GM12865 (cell line): ENCODE measurements around the gene TMEM131.

Experiments
- DNase-seq: peaks from one replicate; pipeline ENCODE4 v3.0.0; 2010; ENCODE audit warnings: low read depth
- H3K4me3 ChIP-seq: 2 replicates; pipeline ENCODE4 v1.5.1; 2011; ENCODE audit warnings: mild to moderate bottlenecking, low read depth, low read length, control low read depth
- CTCF ChIP-seq: IDR thresholded peaks from 2 replicates; pipeline ENCODE4 v1.5.1; 2011; ENCODE audit warnings: low read length, control low read depth, low read depth, inconsistent platforms; ENCODE audit not compliant: insufficient read depth; ENCODE audit errors: missing control alignments

The TMEM131 gene

GRCh38 chr2:97752342-97753334, 243.1 kb downstream of the TMEM131 start:
- H3K4me3 ChIP-seq = no peak overlapping the region
- DNase-seq = no peak
- no peak for TF ChIP-seq CTCF

- TF ChIP-seq CTCF = no peak
- no peak overlapping the region for H3K4me3 ChIP-seq
- no peak for DNase-seq
These were observed 244.0 kb downstream of the TMEM131 start for GRCh38 chr2:97751752-97752151.

GRCh38 chr2:97750017-97750416, 245.7 kb downstream of the TMEM131 start:
- H3K4me3 ChIP-seq = no peak overlapping the region
- TF ChIP-seq CTCF = no peak
- no peak for DNase-seq

GRCh38 chr2:97749581-97749980, 246.2 kb downstream of the TMEM131 start:
- no peak for TF ChIP-seq CTCF
- H3K4me3 ChIP-seq = no peak overlapping the region
- DNase-seq = no peak

GRCh38 chr2:97747716-97748115, 248.0 kb downstream of the TMEM131 start:
- DNase-seq = no peak
- H3K4me3 ChIP-seq = no peak overlapping the region

GRCh38 chr2:97747285-97747684, 248.5 kb downstream of the TMEM131 start:
- no peak for TF ChIP-seq CTCF
- DNase-seq = no peak
- no peak overlapping the region for H3K4me3 ChIP-seq

More at GRCh38 chr2:97747716-97748115, 248.0 kb downstream of the TMEM131 start:
- no peak for TF ChIP-seq CTCF
